GM23338 (cell line): ENCODE results near the gene POP4. TPM values are rescaled to one million over a fixed set of nuclear protein-coding genes. Genes with fewer than 3 reads are reported as not detected.

Experiments used
- ATAC-seq: fragments of 200-7000 bp; cut with Tn5 transposase; 3 replicates; pipeline ENCODE4 v1.9.1; 2020
- DNase-seq: peaks from one replicate; pipeline ENCODE4 v3.0.0-alpha.2; 2015; ENCODE audit warnings: low spot score
- H2AFZ ChIP-seq: fragments of 200-600 bp; sonication (generic); 2 replicates; pipeline ENCODE4 v1.8.0; 2016; ENCODE audit warnings: antibody characterized with exemption, mild to moderate bottlenecking, moderate library complexity
- H3F3A ChIP-seq: fragments of 200-600 bp; sonication (generic); replicated peaks from 2 replicates; pipeline ENCODE4 v1.8.0; 2017; ENCODE audit warnings: antibody characterized with exemption, mixed run types, low read depth
- H3K27ac ChIP-seq: fragments of 200-600 bp; sonication (generic); 2 replicates; pipeline ENCODE4 v1.6.1; 2016; ENCODE audit warnings: low read depth
- H3K27me3 ChIP-seq: fragments of 200-600 bp; sonication (generic); 2 replicates; pipeline ENCODE4 v1.8.0; 2016; ENCODE audit warnings: mild to moderate bottlenecking, mixed run types, moderate library complexity; ENCODE audit not compliant: insufficient read depth
- H3K36me3 ChIP-seq: fragments of 200-600 bp; sonication (generic); 2 replicates; pipeline ENCODE4 v1.8.0; 2016; ENCODE audit warnings: mild to moderate bottlenecking; ENCODE audit not compliant: insufficient read depth
- H3K4me1 ChIP-seq: fragments of 200-600 bp; sonication (generic); 2 replicates; pipeline ENCODE4 v1.8.0; 2016; ENCODE audit warnings: mild to moderate bottlenecking, moderate library complexity; ENCODE audit not compliant: insufficient read depth
- H3K4me2 ChIP-seq: fragments of 200-600 bp; sonication (generic); 2 replicates; pipeline ENCODE4 v1.7.1; 2017; ENCODE audit warnings: mixed run types
- H3K4me3 ChIP-seq: fragments of 200-600 bp; sonication (generic); 2 replicates; pipeline ENCODE4 v1.6.1; 2016; ENCODE audit warnings: mixed run types
- H3K79me2 ChIP-seq: fragments of 200-600 bp; sonication (generic); replicated peaks from 2 replicates; pipeline ENCODE4 v1.8.0; 2017; ENCODE audit warnings: mild to moderate bottlenecking; ENCODE audit not compliant: insufficient read depth
- H3K9me2 ChIP-seq: fragments of 200-600 bp; sonication (generic); 2 replicates; pipeline ENCODE4 v1.8.0; 2017; ENCODE audit not compliant: insufficient read depth
- H4K20me1 ChIP-seq: fragments of 200-600 bp; sonication (generic); replicated peaks from 2 replicates; pipeline ENCODE4 v1.8.0; 2017; ENCODE audit warnings: mild to moderate bottlenecking; ENCODE audit not compliant: insufficient read depth
- H3K27ac Mint-ChIP-seq: 2 replicates; pipeline ENCODE4 v1.8.0; 2020; ENCODE audit warnings: inconsistent platforms, mild to moderate bottlenecking, moderate library complexity, mixed read lengths
- H3K27me3 Mint-ChIP-seq: 3 replicates; pipeline ENCODE4 v1.8.0; 2022; ENCODE audit warnings: low read depth, mild to moderate bottlenecking, moderate library complexity, mixed read lengths, inconsistent platforms; ENCODE audit not compliant: insufficient read depth, poor library complexity
- H3K36me3 Mint-ChIP-seq: 3 replicates; pipeline ENCODE4 v1.8.0; 2021; ENCODE audit warnings: low read depth, mild to moderate bottlenecking, inconsistent platforms, moderate library complexity, mixed read lengths
- H3K4me1 Mint-ChIP-seq: 3 replicates; pipeline ENCODE4 v1.8.0; 2020; ENCODE audit warnings: mild to moderate bottlenecking, inconsistent platforms, mixed read lengths
- H3K4me3 Mint-ChIP-seq: 3 replicates; pipeline ENCODE4 v1.8.0; 2021; ENCODE audit warnings: moderate library complexity, mild to moderate bottlenecking, inconsistent platforms, mixed read lengths
- H3K9me3 Mint-ChIP-seq: 3 replicates; pipeline ENCODE4 v1.8.0; 2020; ENCODE audit warnings: moderate library complexity, mild to moderate bottlenecking, inconsistent platforms, mixed read lengths
- CREB1 ChIP-seq: fragments of 250-450 bp; sonication (Bioruptor Pico); IDR thresholded peaks from 2 replicates; pipeline ENCODE4 v1.5.0; 2020; ENCODE audit warnings: low read depth, mild to moderate bottlenecking, moderate library complexity
- CTCF ChIP-seq, 2 experiments: fragments of 200-600 bp in 1 of 2; sonication (generic) in 1 of 2; conservative IDR thresholded peaks; 2 replicates each; pipeline versions ENCODE4 v1.5.1 to v1.6.1; 2016 to 2017; ENCODE audit warnings: antibody characterized with exemption in 2 of 2, low read depth in 2 of 2, mild to moderate bottlenecking in 2 of 2, moderate library complexity in 1 of 2
- ETS1 ChIP-seq: IDR thresholded peaks from 2 replicates; pipeline ENCODE4 v1.6.1; 2016; ENCODE audit warnings: antibody characterized with exemption
- EZH2 ChIP-seq: fragments of 200-600 bp; sonication (generic); IDR thresholded peaks from one replicate; pipeline ENCODE4 v1.8.0; 2017; ENCODE audit warnings: antibody characterized with exemption, mild to moderate bottlenecking, low read depth; ENCODE audit not compliant: unreplicated experiment
- EZH2phosphoT487 ChIP-seq: fragments of 200-600 bp; sonication (generic); IDR thresholded peaks from one replicate; pipeline ENCODE4 v1.8.1; 2018; ENCODE audit warnings: antibody characterized with exemption; ENCODE audit not compliant: unreplicated experiment
- JUNB ChIP-seq: IDR thresholded peaks from one replicate; pipeline ENCODE4 v1.6.1; 2016; ENCODE audit warnings: antibody characterized with exemption; ENCODE audit not compliant: unreplicated experiment
- NANOG ChIP-seq: IDR thresholded peaks from 2 replicates; pipeline ENCODE4 v1.6.1; 2016; ENCODE audit warnings: antibody characterized with exemption, borderline replicate concordance
- POLR2AphosphoS5 ChIP-seq: IDR thresholded peaks from 2 replicates; pipeline ENCODE4 v1.6.1; 2016; ENCODE audit warnings: antibody characterized with exemption, low read depth
- REST ChIP-seq: IDR thresholded peaks from one replicate; pipeline ENCODE4 v1.6.1; 2018; ENCODE audit warnings: antibody characterized with exemption; ENCODE audit not compliant: unreplicated experiment
- STAT1 ChIP-seq: IDR thresholded peaks from one replicate; pipeline ENCODE4 v1.6.1; 2016; ENCODE audit warnings: antibody characterized with exemption; ENCODE audit not compliant: unreplicated experiment
- ZNF114 ChIP-seq: fragments of 250-450 bp; sonication (Bioruptor Pico); IDR thresholded peaks from 2 replicates; pipeline ENCODE4 v1.5.0; 2020; ENCODE audit warnings: mild to moderate bottlenecking, moderate library complexity
- ZNF331 ChIP-seq: fragments of 250-450 bp; sonication (Bioruptor Pico); IDR thresholded peaks from 2 replicates; pipeline ENCODE4 v1.5.0; 2020; ENCODE audit warnings: low read depth, mild to moderate bottlenecking, moderate library complexity
- ZNF462 ChIP-seq: fragments of 250-450 bp; sonication (Bioruptor Pico); IDR thresholded peaks from 2 replicates; pipeline ENCODE4 v1.5.0; 2020; ENCODE audit warnings: mild to moderate bottlenecking, moderate library complexity
- polyA plus RNA-seq: library from polyadenylated mRNA; unstranded; fragments of >200 nt; fragmentation: Nextera tagmentation; extraction: Ambion mirVana; gene quantifications from 2 replicates; pipeline ENCODE4 v1.2.1, GENCODE V29; 2016
- total RNA-seq: library from RNA; depleted of rRNA; stranded (reverse); fragments of >200 nt; shearing (Covaris generic); gene quantifications from 2 replicates; pipeline ENCODE4 v1.2.3, GENCODE V29; 2014

The POP4 gene
- total and polyA plus RNA-seq, 2 experiments from 2014 or later, result 37.2 to 58.3 TPM

GRCh38 chr19:29612801-29613595 lies 6.9 kb downstream of the POP4 start:
- TF ChIP-seq REST (no peak), ETS1 (no peak), ZNF462 (no peak), ZNF331 (CRISPR knock-in tag) (no peak), EZH2 (no peak), POLR2AphosphoS5 (no peak), STAT1 (no peak), ZNF114 (no peak), EZH2phosphoT487 (no peak), NANOG (no peak), JUNB (no peak), CTCF (conservative IDR thresholded peaks at IDR 0.05; ENCODE audit: low read depth in 2 of 2) (no peak), CREB1 (no peak)

More at GRCh38 chr19:29612801-29613595, 6.9 kb downstream of the POP4 start:
- no peak overlapping the region for H3K27ac ChIP-seq
- H3K9me2 ChIP-seq, result no peaks in the 10 kb centered on the region
- no peaks in the 10 kb centered on the region for H3F3A ChIP-seq
- H3K36me3 Mint-ChIP-seq, result peaks cover 55% of the 10 kb centered on the region
- ATAC-seq, result no peak
- H3K4me1 ChIP-seq, result no peaks in the 10 kb centered on the region
- H4K20me1 ChIP-seq, result no peaks in the 10 kb centered on the region
- no peak overlapping the region for H3K27ac Mint-ChIP-seq
- H3K9me3 Mint-ChIP-seq, result no peaks in the 10 kb centered on the region
- no peaks in the 10 kb centered on the region for H3K79me2 ChIP-seq
- no peaks in the 10 kb centered on the region for H3K27me3 ChIP-seq
- no peak for DNase-seq
- no peak overlapping the region for H3K4me2 ChIP-seq
- H3K36me3 ChIP-seq, result no peaks in the 10 kb centered on the region
- peaks cover 2% of the 10 kb centered on the region; the same call in 2 of the 3 replicates for H3K4me1 Mint-ChIP-seq
- no peak overlapping the region for H3K4me3 Mint-ChIP-seq
- H2AFZ ChIP-seq, result no peak overlapping the region
- no peak overlapping the region for H3K4me3 ChIP-seq
- peaks cover 2% of the 10 kb centered on the region for H3K27me3 Mint-ChIP-seq
